GM21529 (cell line): ENCODE results near the gene ZNF346.

Source experiments
- ATAC-seq: cut with Tn5 transposase; IDR thresholded peaks from one replicate; pipeline ENCODE4 v1.9.1; 2021; ENCODE audit not compliant: unreplicated experiment

ZNF346 gene

GRCh38 chr5:177092178-177093081, 69.9 kb downstream of the ZNF346 start:
- no peak for ATAC-seq

- ATAC-seq, result no peak
These were observed 70.7 kb downstream of the ZNF346 start for GRCh38 chr5:177093082-177093712.

- no peak for ATAC-seq
These were observed 71.3 kb downstream of the ZNF346 start for GRCh38 chr5:177093803-177094202.

- no peak for ATAC-seq
These were observed 72.0 kb downstream of the ZNF346 start for GRCh38 chr5:177094224-177095087.

DNA sequence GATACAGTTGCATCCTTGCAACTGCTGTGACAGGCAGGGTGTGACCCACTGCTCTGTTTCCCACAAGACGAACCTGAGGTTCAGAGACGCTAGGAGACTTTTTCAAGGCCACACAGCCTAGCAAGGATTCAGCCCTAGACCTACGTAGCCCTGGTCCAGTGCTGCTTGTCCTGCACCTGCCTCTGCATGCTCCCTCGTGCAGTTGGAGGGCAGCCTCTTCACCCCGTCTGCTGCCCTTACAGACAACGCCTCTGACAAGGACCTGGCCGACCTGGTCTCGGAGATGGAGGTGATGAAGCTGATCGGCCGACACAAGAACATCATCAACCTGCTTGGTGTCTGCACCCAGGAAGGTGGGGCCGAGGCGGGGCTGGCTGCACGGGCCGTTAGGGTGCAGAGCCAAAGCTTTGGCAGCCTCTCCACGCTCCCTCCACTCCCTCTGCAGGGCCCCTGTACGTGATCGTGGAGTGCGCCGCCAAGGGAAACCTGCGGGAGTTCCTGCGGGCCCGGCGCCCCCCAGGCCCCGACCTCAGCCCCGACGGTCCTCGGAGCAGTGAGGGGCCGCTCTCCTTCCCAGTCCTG, 72.7 kb downstream of the ZNF346 start:
- ATAC-seq, result no peak

DNA sequence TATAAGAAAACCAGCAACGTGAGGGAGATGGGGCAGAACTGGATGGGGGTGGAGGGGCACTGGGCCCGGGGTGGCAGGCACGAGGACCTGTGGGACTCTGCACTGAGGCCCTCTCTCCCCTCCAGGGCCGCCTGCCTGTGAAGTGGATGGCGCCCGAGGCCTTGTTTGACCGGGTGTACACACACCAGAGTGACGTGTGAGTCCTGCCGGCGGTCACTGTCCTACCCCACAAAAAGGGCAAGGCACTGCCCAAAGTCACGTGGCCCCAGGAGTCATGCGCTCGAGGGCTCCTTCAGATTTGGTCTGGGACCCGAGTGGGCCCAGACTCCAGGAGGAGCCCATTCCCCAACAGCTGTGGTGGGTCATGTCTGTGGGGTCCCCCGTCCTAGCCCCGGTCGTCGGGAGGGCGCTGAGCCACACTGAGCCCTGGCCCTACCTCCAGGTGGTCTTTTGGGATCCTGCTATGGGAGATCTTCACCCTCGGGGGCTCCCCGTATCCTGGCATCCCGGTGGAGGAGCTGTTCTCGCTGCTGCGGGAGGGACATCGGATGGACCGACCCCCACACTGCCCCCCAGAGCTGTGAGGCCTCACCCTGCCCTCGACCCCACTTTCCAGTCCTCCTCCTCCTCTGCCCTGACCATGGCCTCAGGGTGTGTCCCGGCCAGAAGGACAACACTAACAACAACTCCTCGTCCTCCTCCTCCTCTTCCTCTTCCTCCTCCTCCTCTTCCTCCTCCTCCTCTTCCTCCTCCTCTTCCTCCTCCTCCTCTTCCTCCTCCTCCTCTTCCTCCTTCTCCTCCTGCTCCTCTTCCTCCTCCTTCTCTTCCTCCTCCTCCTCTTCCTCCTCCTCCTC, 73.9 kb downstream of the ZNF346 start:
- no peak for ATAC-seq

GRCh38 chr5:177097016-177097985, 74.8 kb downstream of the ZNF346 start:
- ATAC-seq, result no peak

- ATAC-seq, result no peak
These were observed 75.6 kb downstream of the ZNF346 start for GRCh38 chr5:177098120-177098469.

DNA sequence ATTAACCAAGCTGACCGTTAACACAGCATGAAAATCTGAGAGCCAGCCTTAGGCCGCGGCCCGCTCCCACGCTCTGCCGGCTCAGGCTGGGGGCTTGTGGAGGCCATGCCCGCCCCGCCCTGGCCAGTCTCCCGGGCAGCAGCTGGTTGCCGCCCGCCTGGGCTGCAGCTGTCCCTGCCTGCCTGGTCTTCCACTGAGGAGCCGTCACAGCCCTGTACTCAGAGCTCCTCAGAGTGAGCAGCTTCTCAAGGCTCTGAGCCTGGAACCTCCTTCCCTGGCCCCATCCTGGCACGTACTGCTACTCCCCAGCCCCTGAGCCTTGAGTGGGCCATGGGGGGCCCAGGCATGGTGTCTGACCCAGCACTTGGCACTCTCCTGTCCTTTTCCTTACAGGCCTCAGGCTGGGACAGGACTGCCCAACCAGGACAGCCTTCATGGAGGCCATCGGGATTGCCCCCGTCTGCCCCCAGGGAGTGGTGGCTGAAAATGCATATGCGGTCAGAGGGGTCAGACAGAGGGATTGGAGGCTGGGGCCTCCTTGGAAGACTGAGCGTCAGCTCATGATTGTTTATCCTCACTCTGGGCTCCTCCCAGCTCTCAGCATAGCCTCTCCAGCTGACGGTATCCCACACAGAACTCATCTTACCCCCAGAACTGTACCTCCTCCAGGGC, 76.1 kb downstream of the ZNF346 start:
- ATAC-seq, result no peak

DNA sequence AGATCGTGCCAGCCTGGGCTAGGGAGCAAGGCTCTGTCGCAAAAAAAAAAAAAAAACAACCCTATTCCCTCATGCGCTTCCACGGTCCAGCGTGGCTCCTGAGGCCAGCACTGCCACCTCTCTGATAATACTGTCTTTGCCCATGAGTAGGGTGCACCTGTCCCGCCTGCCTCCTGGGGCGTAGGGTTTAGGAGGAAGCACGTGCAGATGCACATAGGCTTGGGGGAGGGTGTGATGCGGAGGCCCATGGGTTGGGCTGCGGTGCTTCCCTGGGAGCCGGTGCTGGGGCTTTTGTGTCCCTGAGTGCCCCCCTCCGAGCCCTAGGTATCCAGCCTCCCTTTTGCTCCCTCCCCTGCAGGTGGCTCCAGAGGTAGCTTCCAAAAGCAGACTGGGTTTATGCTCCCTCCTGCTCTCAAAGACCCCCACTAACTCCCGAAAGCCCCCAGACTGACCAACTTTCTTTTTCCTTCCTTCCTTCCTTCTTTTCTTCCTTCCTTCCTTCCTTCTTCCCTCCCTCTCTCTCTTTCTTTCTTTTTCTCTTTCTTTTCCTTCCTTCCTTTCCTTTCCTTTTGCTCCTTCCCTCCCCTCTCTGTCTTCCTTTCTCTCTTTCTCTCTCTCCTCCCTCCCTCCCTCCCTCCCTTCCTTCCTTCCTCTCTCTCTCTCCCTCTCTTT, 77.1 kb downstream of the ZNF346 start:
- ATAC-seq, result no peak

- no peak for ATAC-seq
These were observed 78.2 kb downstream of the ZNF346 start for GRCh38 chr5:177100714-177101121.

DNA sequence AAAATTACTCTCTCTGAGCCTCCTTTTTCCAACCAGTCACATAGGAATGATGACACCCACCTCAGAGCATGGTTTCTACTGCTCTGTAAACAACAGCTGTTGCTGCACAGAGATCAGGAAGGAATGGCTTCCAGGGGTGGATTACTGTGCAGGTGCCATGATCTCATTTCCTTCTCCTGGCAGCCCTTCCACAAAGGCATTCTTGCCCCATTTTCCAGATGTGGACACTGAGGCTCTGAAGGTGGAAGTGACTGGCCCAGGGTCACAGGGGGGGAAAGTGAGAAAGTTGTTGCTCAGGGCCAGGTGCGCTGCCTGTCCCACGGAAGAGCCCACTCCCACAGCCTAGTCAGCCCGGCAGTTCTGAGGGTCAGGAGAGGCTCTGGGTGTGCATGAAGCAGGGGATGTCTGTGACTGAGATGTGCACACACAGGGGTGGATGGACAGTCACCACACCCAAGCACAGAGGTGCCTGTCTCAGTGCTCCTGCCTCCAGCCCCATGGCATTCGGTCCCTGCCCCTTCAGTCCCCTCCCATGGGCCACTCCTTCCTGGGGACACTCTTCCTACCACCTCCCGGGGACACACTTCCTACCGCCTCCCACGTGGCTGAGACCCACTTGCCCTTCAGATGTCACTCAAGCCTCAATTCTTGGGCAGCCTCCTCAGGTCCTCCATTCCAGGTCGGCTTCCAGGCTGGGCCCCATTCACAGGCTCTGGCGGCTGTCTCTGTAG, 81.2 kb downstream of the ZNF346 start:
- ATAC-seq, result no peak

GRCh38 chr5:177105691-177106476, 83.4 kb downstream of the ZNF346 start:
- no peak for ATAC-seq

DNA sequence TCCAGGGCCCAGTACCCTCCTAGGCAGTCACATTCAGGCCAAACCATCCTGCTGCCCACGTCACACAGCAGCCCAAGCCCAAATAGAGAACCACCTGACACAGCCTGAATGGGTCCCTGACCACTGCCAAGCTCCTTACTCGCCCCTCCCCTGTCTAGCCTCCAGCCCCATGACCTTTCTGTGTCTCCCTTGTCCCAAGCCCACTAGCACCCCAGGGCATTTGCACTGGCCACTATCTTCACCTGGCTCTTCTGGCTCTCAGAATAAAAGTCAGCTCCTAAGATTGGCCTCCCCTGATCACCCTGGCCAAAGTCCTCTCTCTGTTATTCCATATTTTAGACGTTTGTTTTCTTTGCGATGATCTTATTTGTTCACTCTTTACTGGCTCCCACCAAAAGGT, 84.7 kb downstream of the ZNF346 start:
- ATAC-seq, result no peak

GRCh38 chr5:177109810-177110209, 87.3 kb downstream of the ZNF346 start:
- no peak for ATAC-seq

DNA sequence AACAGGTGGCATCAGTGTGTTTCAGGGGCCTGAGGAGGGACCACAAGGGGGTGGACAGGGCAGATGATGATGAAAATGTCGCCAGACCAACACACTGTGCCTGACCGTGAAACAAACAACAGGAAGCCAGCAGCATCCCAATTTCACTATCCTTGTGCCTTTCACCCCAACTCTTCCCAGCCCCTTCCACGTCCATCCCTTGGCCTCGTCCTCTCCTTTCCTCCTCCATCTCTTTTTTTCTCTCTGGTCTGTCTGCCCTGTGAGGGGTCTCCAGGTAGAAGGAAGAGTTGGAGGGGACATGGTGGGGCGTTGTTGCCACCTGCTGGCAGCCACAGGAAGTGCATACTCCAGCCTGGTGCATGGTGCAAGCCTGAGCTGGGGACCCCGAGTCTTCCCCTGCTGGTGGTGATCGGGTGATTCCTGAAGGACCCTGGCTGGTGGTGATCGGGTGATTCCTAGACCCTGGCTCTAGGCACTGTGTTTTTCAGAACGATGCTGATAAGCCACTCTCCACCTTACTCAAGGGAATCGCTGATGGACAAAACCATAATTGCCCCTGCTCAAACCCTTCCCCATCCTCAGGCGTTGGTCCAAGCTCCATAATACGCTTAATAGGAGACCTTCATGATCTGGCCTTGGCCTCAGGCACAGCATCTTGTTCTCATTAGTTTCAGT, 89.4 kb downstream of the ZNF346 start:
- ATAC-seq, result no peak
